Activated naive CD8-positive, alpha-beta T cell treated with anti-CD3 and anti-CD28 coated beads for 36 hours (primary cell): ENCODE results near the gene CYP2C9. TPM values are rescaled to one million over a fixed set of nuclear protein-coding genes. Genes with fewer than 3 reads are reported as not detected.
"Not testable (repeated sequence)": the region's sequence is repeated elsewhere in the genome, so short reads cannot be mapped to it uniquely, and the experiment has no call there.

Experiments used
- DNase-seq: peaks from one replicate; pipeline ENCODE4 v3.0.0; 2021
- H3K27ac Mint-ChIP-seq: one replicate; pipeline ENCODE4 v1.8.0; 2022; ENCODE audit warnings: mild to moderate bottlenecking, moderate library complexity, mixed read lengths
- H3K27me3 Mint-ChIP-seq: one replicate; pipeline ENCODE4 v1.8.0; 2022; ENCODE audit warnings: mild to moderate bottlenecking, mixed read lengths
- H3K36me3 Mint-ChIP-seq: one replicate; pipeline ENCODE4 v1.8.0; 2021; ENCODE audit warnings: mild to moderate bottlenecking, mixed read lengths
- H3K4me1 Mint-ChIP-seq: one replicate; pipeline ENCODE4 v1.8.0; 2021; ENCODE audit warnings: mixed read lengths
- H3K4me3 Mint-ChIP-seq: one replicate; pipeline ENCODE4 v1.8.0; 2022; ENCODE audit warnings: mild to moderate bottlenecking, moderate library complexity, mixed read lengths
- H3K9me3 Mint-ChIP-seq: one replicate; pipeline ENCODE4 v1.8.0; 2022; ENCODE audit warnings: mixed read lengths
- total RNA-seq, 2 experiments: library from RNA; stranded (reverse); gene quantifications; one replicate each; pipeline ENCODE4 v1.2.3, GENCODE V29; 2021

CYP2C9 gene
- not detected for total RNA-seq

DNA sequence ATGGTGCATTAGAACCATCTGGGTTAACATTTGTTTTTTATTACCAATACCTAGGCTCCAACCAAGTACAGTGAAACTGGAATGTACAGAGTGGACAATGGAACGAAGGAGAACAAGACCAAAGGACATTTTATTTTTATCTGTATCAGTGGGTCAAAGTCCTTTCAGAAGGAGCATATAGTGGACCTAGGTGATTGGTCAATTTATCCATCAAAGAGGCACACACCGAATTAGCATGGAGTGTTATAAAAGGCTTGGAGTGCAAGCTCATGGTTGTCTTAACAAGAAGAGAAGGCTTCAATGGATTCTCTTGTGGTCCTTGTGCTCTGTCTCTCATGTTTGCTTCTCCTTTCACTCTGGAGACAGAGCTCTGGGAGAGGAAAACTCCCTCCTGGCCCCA lies at the start of gene CYP2C9:
TSS of gene CYP2C9 (plus strand) at position 276 of the 400 bp plus-strand sequence. CDS start at position 301, 25 bp downstream.
- Mint-ChIP-seq H3K27me3 (no peaks in the 10 kb centered on the region), H3K9me3 (peaks cover 11% of the 10 kb centered on the region), H3K4me1 (no peaks in the 10 kb centered on the region), H3K27ac (no peak within 1 kb of the TSS), H3K36me3 (no peaks in the 10 kb centered on the region), H3K4me3 (no peak within 1 kb of the TSS)
- no peak for DNase-seq

GRCh38 chr10:94889123-94889522 lies 49.3 kb upstream of the CYP2C9 start:
- no peak for DNase-seq
- Mint-ChIP-seq H3K4me1 (no peaks in the 10 kb centered on the region), H3K4me3 (no peak overlapping the region), H3K27me3 (no peaks in the 10 kb centered on the region), H3K27ac (no peak overlapping the region), H3K9me3 (peaks cover 2% of the 10 kb centered on the region), H3K36me3 (no peaks in the 10 kb centered on the region)

GRCh38 chr10:94890264-94891022 lies 48.0 kb upstream of the CYP2C9 start:
- no peak for DNase-seq
- H3K9me3 Mint-ChIP-seq = peaks cover 5% of the 10 kb centered on the region
- H3K4me3 Mint-ChIP-seq = no peak overlapping the region
- H3K4me1 Mint-ChIP-seq = no peaks in the 10 kb centered on the region
- no peaks in the 10 kb centered on the region for H3K27me3 Mint-ChIP-seq
- no peak overlapping the region for H3K27ac Mint-ChIP-seq
- H3K36me3 Mint-ChIP-seq = no peaks in the 10 kb centered on the region

DNA sequence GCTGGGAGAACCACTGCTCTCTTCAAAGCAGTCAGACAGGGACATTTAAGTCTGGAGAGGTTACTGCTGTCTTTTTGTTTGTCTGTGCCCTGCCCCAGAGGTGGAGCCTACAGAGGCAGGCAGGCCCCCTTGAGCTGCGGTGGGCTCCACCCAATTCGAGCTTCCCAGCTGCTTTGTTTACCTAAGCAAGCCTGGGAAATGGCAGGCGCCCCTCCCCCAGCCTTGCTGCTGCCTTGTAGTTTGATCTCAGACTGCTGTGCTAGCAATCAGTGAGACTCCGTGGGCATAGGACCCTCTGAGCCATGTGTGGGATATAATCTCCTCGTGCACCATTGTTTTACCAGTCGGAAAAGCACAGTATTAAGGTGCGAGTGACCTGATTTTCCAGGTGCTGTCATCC lies 40.0 kb upstream of the CYP2C9 start:
- DNase-seq, H3K4me3 Mint-ChIP-seq, H3K27me3 Mint-ChIP-seq: not testable (repeated sequence)

GRCh38 chr10:94902080-94902479 lies 36.4 kb upstream of the CYP2C9 start:
- Mint-ChIP-seq H3K9me3 (peaks cover 5% of the 10 kb centered on the region), H3K36me3 (no peaks in the 10 kb centered on the region), H3K27ac (no peak overlapping the region), H3K4me1 (no peaks in the 10 kb centered on the region), H3K4me3 (no peak overlapping the region), H3K27me3 (no peaks in the 10 kb centered on the region)
- no peak for DNase-seq

More for the DNA sequence above, 40.0 kb upstream of the CYP2C9 start:
- H3K36me3 Mint-ChIP-seq, H3K9me3 Mint-ChIP-seq, H3K4me1 Mint-ChIP-seq, H3K27ac Mint-ChIP-seq: not testable (repeated sequence)

DNA sequence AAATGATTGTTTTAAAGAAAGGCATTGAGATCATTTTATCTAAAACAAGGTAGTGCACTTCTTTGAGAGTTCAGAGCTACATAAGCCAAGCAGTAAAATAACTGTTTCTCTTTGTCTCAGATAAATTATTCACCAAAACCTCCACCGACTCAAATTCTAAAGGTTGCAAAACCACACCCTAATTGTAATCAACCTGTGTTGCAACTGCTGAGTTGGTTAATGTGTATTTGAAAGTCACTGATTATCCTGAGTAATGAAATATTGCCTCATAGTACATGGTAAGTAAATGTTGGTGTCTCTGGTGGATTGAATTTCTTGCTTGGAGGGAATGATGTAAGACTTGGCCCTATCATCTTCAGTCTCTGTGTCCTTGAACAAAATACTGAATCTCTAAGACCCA lies 35.9 kb upstream of the CYP2C9 start:
- H3K4me3 Mint-ChIP-seq = no peak overlapping the region
- no peak overlapping the region for H3K27ac Mint-ChIP-seq
- H3K4me1 Mint-ChIP-seq = no peaks in the 10 kb centered on the region
- peaks cover 7% of the 10 kb centered on the region for H3K9me3 Mint-ChIP-seq
- H3K27me3 Mint-ChIP-seq = no peaks in the 10 kb centered on the region
- DNase-seq = no peak
- no peaks in the 10 kb centered on the region for H3K36me3 Mint-ChIP-seq

GRCh38 chr10:94904506-94905148 lies 33.8 kb upstream of the CYP2C9 start:
- H3K4me1 Mint-ChIP-seq, H3K9me3 Mint-ChIP-seq, DNase-seq, H3K27me3 Mint-ChIP-seq, H3K36me3 Mint-ChIP-seq, H3K27ac Mint-ChIP-seq, H3K4me3 Mint-ChIP-seq: not testable (repeated sequence)

- no peaks in the 10 kb centered on the region for H3K4me1 Mint-ChIP-seq
- no peak for DNase-seq
- H3K36me3 Mint-ChIP-seq = no peaks in the 10 kb centered on the region
- no peaks in the 10 kb centered on the region for H3K27me3 Mint-ChIP-seq
- H3K27ac Mint-ChIP-seq = no peak overlapping the region
- no peak overlapping the region for H3K4me3 Mint-ChIP-seq
- peaks cover 14% of the 10 kb centered on the region for H3K9me3 Mint-ChIP-seq
Observed at GRCh38 chr10:94916423-94916822, 22.0 kb upstream of the CYP2C9 start.

DNA sequence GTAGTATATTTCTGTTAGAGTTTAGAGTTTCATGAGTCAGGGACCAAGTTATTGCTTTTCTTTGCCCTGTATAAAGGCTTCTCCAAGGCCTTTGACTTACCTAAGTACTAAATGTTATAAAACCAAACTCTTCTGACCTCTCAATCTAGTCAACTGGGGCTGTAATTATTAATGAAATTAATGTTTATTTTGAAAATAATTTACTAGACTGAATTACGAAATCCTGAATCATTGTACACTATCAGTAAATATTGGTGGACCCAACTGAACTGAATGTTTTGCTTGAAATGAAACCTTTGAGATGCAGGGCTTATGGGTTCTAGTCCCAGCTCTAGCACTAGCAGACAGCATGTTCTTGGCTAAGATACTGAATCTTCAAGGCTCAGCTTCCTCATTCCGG lies 1.7 kb upstream of the CYP2C9 start:
- no peak for DNase-seq
- Mint-ChIP-seq H3K27ac (no peak overlapping the region), H3K9me3 (peaks cover 2% of the 10 kb centered on the region), H3K27me3 (no peaks in the 10 kb centered on the region), H3K4me3 (no peak overlapping the region), H3K4me1 (no peaks in the 10 kb centered on the region), H3K36me3 (no peaks in the 10 kb centered on the region)

DNA sequence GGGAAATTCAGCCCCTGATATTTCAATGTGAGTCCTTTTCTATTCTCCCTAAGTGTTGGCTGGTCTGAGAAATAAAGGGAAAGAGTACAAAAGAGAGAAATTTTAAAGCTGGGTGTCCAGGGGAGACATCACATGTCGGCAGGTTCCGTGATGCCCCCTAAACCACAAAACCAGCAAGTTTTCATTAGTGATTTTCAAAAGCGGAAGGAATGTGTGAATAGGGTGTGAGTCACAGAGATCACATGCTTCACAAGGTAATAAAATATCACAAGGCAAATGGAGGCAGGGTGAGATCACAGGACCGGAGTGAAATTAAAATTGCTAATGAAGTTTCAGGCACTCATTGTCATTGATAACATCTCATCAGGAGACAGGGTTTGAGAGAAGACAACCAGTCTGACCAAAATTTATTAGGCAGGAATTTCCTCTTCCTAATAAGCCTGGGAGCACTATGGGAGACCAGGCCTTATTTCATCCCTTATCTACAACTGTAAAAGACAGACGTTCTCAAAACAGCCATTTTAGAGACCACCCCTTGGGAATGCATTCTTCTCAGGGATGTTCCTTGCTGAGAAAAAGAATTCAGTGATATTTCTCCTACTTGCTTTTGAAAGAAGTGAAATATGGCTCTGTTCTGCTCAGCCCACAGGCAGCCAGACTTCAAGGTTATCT lies 5.1 kb downstream of the CYP2C9 start:
- H3K36me3 Mint-ChIP-seq, H3K4me3 Mint-ChIP-seq, H3K4me1 Mint-ChIP-seq, H3K27me3 Mint-ChIP-seq, DNase-seq, H3K27ac Mint-ChIP-seq: not testable (repeated sequence)
- H3K9me3 Mint-ChIP-seq = peaks cover 18% of the 10 kb centered on the region

- H3K9me3 Mint-ChIP-seq = peaks cover 16% of the 10 kb centered on the region
- DNase-seq, H3K27me3 Mint-ChIP-seq, H3K27ac Mint-ChIP-seq, H3K4me1 Mint-ChIP-seq, H3K4me3 Mint-ChIP-seq, H3K36me3 Mint-ChIP-seq: not testable (repeated sequence)
Observed at GRCh38 chr10:94946181-94946580, 7.7 kb downstream of the CYP2C9 start.

- Mint-ChIP-seq H3K36me3 (no peaks in the 10 kb centered on the region), H3K4me3 (no peak overlapping the region), H3K9me3 (no peaks in the 10 kb centered on the region), H3K27ac (no peak overlapping the region), H3K4me1 (no peaks in the 10 kb centered on the region), H3K27me3 (peaks cover 9% of the 10 kb centered on the region)
- DNase-seq = no peak
Observed at GRCh38 chr10:94963901-94964300, 25.4 kb downstream of the CYP2C9 start.

GRCh38 chr10:94983555-94983954 lies 45.1 kb downstream of the CYP2C9 start:
- no peak overlapping the region for H3K4me3 Mint-ChIP-seq
- H3K4me1 Mint-ChIP-seq = no peaks in the 10 kb centered on the region
- no peak for DNase-seq
- H3K9me3 Mint-ChIP-seq = peaks cover 5% of the 10 kb centered on the region
- H3K36me3 Mint-ChIP-seq = no peaks in the 10 kb centered on the region
- H3K27ac Mint-ChIP-seq = no peak overlapping the region
- H3K27me3 Mint-ChIP-seq = no peaks in the 10 kb centered on the region

- no peaks in the 10 kb centered on the region for H3K27me3 Mint-ChIP-seq
- peaks cover 11% of the 10 kb centered on the region for H3K9me3 Mint-ChIP-seq
- H3K27ac Mint-ChIP-seq = no peak overlapping the region
- H3K4me3 Mint-ChIP-seq = no peak overlapping the region
- no peaks in the 10 kb centered on the region for H3K4me1 Mint-ChIP-seq
- H3K36me3 Mint-ChIP-seq = no peaks in the 10 kb centered on the region
- no peak for DNase-seq
Observed at GRCh38 chr10:94989192-94989591, 50.7 kb downstream of the CYP2C9 start.

DNA sequence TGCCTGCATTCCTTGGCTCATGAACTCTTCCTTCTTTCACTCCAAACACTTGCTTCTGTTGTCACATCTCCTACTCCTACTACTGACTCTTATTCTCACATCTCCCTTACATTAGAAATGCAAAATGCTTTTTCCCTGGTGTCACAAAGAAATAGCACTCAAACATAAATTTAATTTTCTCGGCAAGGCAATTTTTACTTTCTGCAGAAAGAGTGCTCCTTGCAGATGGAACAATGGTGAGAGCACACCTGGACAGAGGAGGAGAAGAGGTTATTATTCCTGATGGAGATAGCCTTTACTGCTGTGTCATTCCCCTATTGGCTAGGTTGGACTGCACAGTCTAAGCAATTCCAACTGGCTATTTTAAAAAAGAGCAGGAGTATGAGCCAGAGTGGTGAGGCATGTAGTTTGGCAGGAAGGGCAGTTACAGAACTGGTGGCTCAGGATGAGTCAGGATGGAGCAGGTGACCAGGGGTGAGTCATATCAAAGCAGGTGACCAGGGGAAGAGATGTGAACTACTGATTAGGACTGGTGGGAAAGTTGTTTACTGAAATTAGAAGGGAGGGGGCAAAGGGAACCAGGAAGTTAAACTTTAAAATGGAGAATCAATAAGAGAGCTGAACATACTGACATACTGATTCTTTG lies 52.9 kb downstream of the CYP2C9 start:
- DNase-seq = no peak
- Mint-ChIP-seq H3K4me3 (no peak overlapping the region), H3K27me3 (no peaks in the 10 kb centered on the region), H3K27ac (no peak overlapping the region), H3K36me3 (no peaks in the 10 kb centered on the region), H3K9me3 (peaks cover 11% of the 10 kb centered on the region), H3K4me1 (no peaks in the 10 kb centered on the region)
